Right hindlimb (tissue), 1 donor: ENCODE data around the gene AGBL5.
A peak's percentile ranks its signal among the peaks of the same experiment; 100 is the strongest.
"Not testable (repeated sequence)": the region's sequence is repeated elsewhere in the genome, so short reads cannot be mapped to it uniquely, and the experiment has no call there.

Source experiments
- DNase-seq: peaks from one replicate; pipeline ENCODE4 v3.0.0-alpha.2; 2018

Gene AGBL5

GRCh38 chr2:27094353-27094984 lies 43.0 kb downstream of the AGBL5 start:
- no peak for DNase-seq

- DNase-seq = no peak
Measured at GRCh38 chr2:27095427-27095744, 43.9 kb downstream of the AGBL5 start.

GRCh38 chr2:27095745-27096651 lies 44.5 kb downstream of the AGBL5 start:
- peak; percentile 78 for DNase-seq

- DNase-seq = no peak
Measured at GRCh38 chr2:27096748-27097297, 45.4 kb downstream of the AGBL5 start.

- DNase-seq = no peak
Measured at GRCh38 chr2:27097341-27097740, 45.9 kb downstream of the AGBL5 start.

GRCh38 chr2:27099334-27099955 lies 48.0 kb downstream of the AGBL5 start:
- DNase-seq = no peak

GRCh38 chr2:27100036-27100435 lies 48.6 kb downstream of the AGBL5 start:
- no peak for DNase-seq

- DNase-seq = no peak
Measured at GRCh38 chr2:27102329-27102728, 50.9 kb downstream of the AGBL5 start.

- no peak for DNase-seq
Measured at GRCh38 chr2:27105981-27106380, 54.5 kb downstream of the AGBL5 start.

- DNase-seq = no peak
Measured at GRCh38 chr2:27108221-27108620, 56.8 kb downstream of the AGBL5 start.

GRCh38 chr2:27109083-27109482 lies 57.6 kb downstream of the AGBL5 start:
- DNase-seq = no peak

GRCh38 chr2:27110603-27111352 lies 59.3 kb downstream of the AGBL5 start:
- not testable (repeated sequence) for DNase-seq

- DNase-seq = not testable (repeated sequence)
Measured at GRCh38 chr2:27111392-27112078, 60.1 kb downstream of the AGBL5 start.

- no peak for DNase-seq
Measured at GRCh38 chr2:27115519-27115918, 64.1 kb downstream of the AGBL5 start.

- no peak for DNase-seq
Measured at GRCh38 chr2:27117995-27118524, 66.6 kb downstream of the AGBL5 start.

- no peak for DNase-seq
Measured at GRCh38 chr2:27118525-27119329, 67.3 kb downstream of the AGBL5 start, which contains the start of gene CGREF1. Gene CGREF1 (minus strand): TSS chr2:27119128. CDS start chr2:27104366, 14,762 bp downstream.

- not testable (repeated sequence) for DNase-seq
Measured at GRCh38 chr2:27119330-27119670, 67.8 kb downstream of the AGBL5 start.
